OCI-LY7 (cell line): ENCODE data around the gene LITAFD. TPM values are rescaled to one million over a fixed set of nuclear protein-coding genes. Genes with fewer than 3 reads are reported as not detected.
A peak's percentile ranks its signal among the peaks of the same experiment; 100 is the strongest.

Source experiments
- BruUV-seq: library from RNA; stranded (reverse); fragments of 400-500 nt; replicated peaks from 2 replicates; lab custom pipeline; 2021; lab: Mats Ljungman, UMichigan
- CTCF ChIA-PET: fragments of 300-600 bp; sonication (Branson Sonifier 250); formaldehyde crosslinking; loops from one replicate; lab custom pipeline; 2022; ENCODE audit warnings: antibody characterized with exemption; ENCODE audit not compliant: unreplicated experiment; lab: Charles Lee
- POLR2A ChIA-PET: fragments of 300-600 bp; sonication (Branson Sonifier 250); formaldehyde crosslinking; loops from one replicate; lab custom pipeline; 2022; ENCODE audit warnings: antibody characterized with exemption; lab: Charles Lee
- DNase-seq: peaks from one replicate; pipeline ENCODE4 v3.0.0-alpha.2; 2015; ENCODE audit warnings: low spot score
- H2AFZ ChIP-seq: fragments of 200-600 bp; sonication (generic), shearing (Covaris generic); 2 replicates; pipeline ENCODE4 v1.6.1; 2014; ENCODE audit warnings: mild to moderate bottlenecking, antibody characterized with exemption, low read length, moderate library complexity
- H3K27ac ChIP-seq: fragments of 200-600 bp; sonication (generic); 2 replicates; pipeline ENCODE4 v1.5.1; 2014; ENCODE audit warnings: mixed run types, low read depth, mild to moderate bottlenecking, moderate library complexity, low read length, inconsistent platforms; ENCODE audit not compliant: poor library complexity, severe bottlenecking
- H3K36me3 ChIP-seq: fragments of 200-600 bp; sonication (generic); 2 replicates; pipeline ENCODE4 v1.6.1; 2014; ENCODE audit warnings: mild to moderate bottlenecking, antibody characterized with exemption, low read length, moderate library complexity, mixed read lengths; ENCODE audit not compliant: insufficient read depth
- H3K4me1 ChIP-seq: fragments of 200-600 bp; sonication (generic); 2 replicates; pipeline ENCODE4 v1.5.1; 2014; ENCODE audit warnings: mild to moderate bottlenecking, low read length; ENCODE audit not compliant: insufficient read depth, poor library complexity, severe bottlenecking
- H3K4me2 ChIP-seq: fragments of 200-600 bp; sonication (generic); 2 replicates; pipeline ENCODE4 v1.6.1; 2014; ENCODE audit warnings: mild to moderate bottlenecking, low read length
- H3K4me3 ChIP-seq: fragments of 200-600 bp; sonication (generic); 2 replicates; pipeline ENCODE4 v1.5.1; 2014; ENCODE audit warnings: mild to moderate bottlenecking, low read depth, low read length; ENCODE audit not compliant: poor library complexity, severe bottlenecking
- H3K79me2 ChIP-seq: fragments of 200-600 bp; sonication (generic); 2 replicates; pipeline ENCODE4 v1.6.1; 2016; ENCODE audit warnings: low read depth, mild to moderate bottlenecking, low read length, moderate library complexity, mixed read lengths; ENCODE audit not compliant: insufficient read depth
- H3K9me2 ChIP-seq: fragments of 200-600 bp; sonication (generic); 2 replicates; pipeline ENCODE4 v1.6.1; 2016; ENCODE audit warnings: mild to moderate bottlenecking, low read length, mixed read lengths; ENCODE audit not compliant: insufficient read depth
- H3K9me3 ChIP-seq: fragments of 200-600 bp; sonication (generic); 2 replicates; pipeline ENCODE4 v1.6.1; 2014; ENCODE audit warnings: mild to moderate bottlenecking, mixed run types, low read length, mixed read lengths
- H4K20me1 ChIP-seq: fragments of 200-600 bp; sonication (generic); 2 replicates; pipeline ENCODE4 v1.6.1; 2014; ENCODE audit warnings: mild to moderate bottlenecking, antibody characterized with exemption, low read length, moderate library complexity, mixed read lengths; ENCODE audit not compliant: insufficient read depth
- CTCF ChIP-seq: fragments of 200-600 bp; sonication (generic); conservative IDR thresholded peaks from 2 replicates; pipeline ENCODE4 v1.5.1; 2014; ENCODE audit warnings: mild to moderate bottlenecking, antibody characterized with exemption, low read length, moderate library complexity, mixed read lengths
- EZH2phosphoT487 ChIP-seq: fragments of 200-600 bp; sonication (generic); IDR thresholded peaks from 2 replicates; pipeline ENCODE4 v1.6.1; 2018; ENCODE audit warnings: low read depth, borderline replicate concordance, mild to moderate bottlenecking, mixed run types, antibody characterized with exemption, low read length, moderate library complexity, mixed read lengths
- intact Hi-C: fragments of 100-400 bp; cut with micrococcal nuclease; formaldehyde crosslinking; loops from one replicate; pipeline ENCODE4 v1.10.0; 2022; ENCODE audit not compliant: unreplicated experiment
- total RNA-seq, 2 experiments: library from RNA; depleted of rRNA in 1 of 2; stranded (reverse); fragments of >200 nt in 1 of 2; shearing (Covaris generic) in 1 of 2; gene quantifications; 2 replicates each; pipeline ENCODE4 v1.2.3, GENCODE V29; 2014 to 2022

LITAFD gene
- total RNA-seq, 2 experiments from 2014 or later: not detected

- DNase-seq: no peak
- Histone ChIP-seq H3K36me3 (peaks cover 71% of the 10 kb centered on the region), H3K79me2 (no peaks in the 10 kb centered on the region), H3K27ac (no peak overlapping the region), H3K4me2 (no peak overlapping the region), H3K4me1 (peaks cover 10% of the 10 kb centered on the region), H2AFZ (no peak overlapping the region), H4K20me1 (no peaks in the 10 kb centered on the region), H3K9me3 (no peaks in the 10 kb centered on the region), H3K9me2 (no peaks in the 10 kb centered on the region), H3K4me3 (no peak overlapping the region)
- ChIA-PET POLR2A (no interaction called here), CTCF (interaction anchor here (0.6 kb wide), 1 partner anchor 16 kb away, joined by 3 read pairs; no protein-coding TSS in a partner anchor)
- intact Hi-C loops: no loop called here
- no peak for TF ChIP-seq EZH2phosphoT487
- no peak for TF ChIP-seq CTCF
- TSS peak; percentile 61 for BruUV-seq
Observed at GRCh38 chr16:8893426-8893825, 11.3 kb downstream of the LITAFD start.

GRCh38 chr16:8893976-8894690 is 12.0 kb downstream of the LITAFD start:
- H3K4me2 ChIP-seq: no peak overlapping the region
- CTCF ChIA-PET: interaction anchor here (0.6 kb wide), 1 partner anchor 16 kb away, joined by 3 read pairs; no protein-coding TSS in a partner anchor

More at GRCh38 chr16:8893976-8894690, 12.0 kb downstream of the LITAFD start:
- no peaks in the 10 kb centered on the region for H4K20me1 ChIP-seq
- intact Hi-C loops: no loop called here
- no peaks in the 10 kb centered on the region for H3K9me2 ChIP-seq
- H3K79me2 ChIP-seq: no peaks in the 10 kb centered on the region
- peaks cover 10% of the 10 kb centered on the region for H3K4me1 ChIP-seq
- TF ChIP-seq CTCF (no peak), EZH2phosphoT487 (no peak)
- peaks cover 78% of the 10 kb centered on the region for H3K36me3 ChIP-seq
- DNase-seq: no peak
- POLR2A ChIA-PET: no interaction called here
- no peaks in the 10 kb centered on the region for H3K9me3 ChIP-seq
- BruUV-seq: no TSS peak
- no peak overlapping the region for H2AFZ ChIP-seq
- no peak overlapping the region for H3K27ac ChIP-seq
- no peak overlapping the region for H3K4me3 ChIP-seq
